Measurements from ENCODE around the gene FLT1. TPM values are rescaled to one million over a fixed set of nuclear protein-coding genes. Genes with fewer than 3 reads are reported as not detected.

FLT1 gene
- total RNA-seq, 1 experiment from 2014 or later: 1.6 TPM

GRCh38 chr13:28474491-28475134, 20.3 kb downstream of the FLT1 start:
- no peaks in the 10 kb centered on the region for H3K27me3 ChIP-seq (replicated peaks)
- DNase-seq (ENCODE audit: low read depth in 1 of 2, low spot score in 2 of 2): no peak
- H3K4me3 ChIP-seq: no peak overlapping the region
- no peaks in the 10 kb centered on the region for H3K36me3 ChIP-seq
- H3K4me1 ChIP-seq (replicated peaks): peaks cover 36% of the 10 kb centered on the region
- H3K27ac ChIP-seq: no peak overlapping the region
- no peaks in the 10 kb centered on the region for H3K9me3 ChIP-seq (replicated peaks)

GRCh38 chr13:28473044-28473443, 21.9 kb downstream of the FLT1 start:
- Histone ChIP-seq H3K27ac (no peak overlapping the region), H3K27me3 (replicated peaks) (no peaks in the 10 kb centered on the region), H3K9me3 (replicated peaks) (no peaks in the 10 kb centered on the region), H3K4me1 (replicated peaks) (peaks cover 28% of the 10 kb centered on the region), H3K4me3 (no peak overlapping the region), H3K36me3 (no peaks in the 10 kb centered on the region)
- DNase-seq (ENCODE audit: low read depth in 1 of 2, low spot score in 2 of 2): no peak

DNA sequence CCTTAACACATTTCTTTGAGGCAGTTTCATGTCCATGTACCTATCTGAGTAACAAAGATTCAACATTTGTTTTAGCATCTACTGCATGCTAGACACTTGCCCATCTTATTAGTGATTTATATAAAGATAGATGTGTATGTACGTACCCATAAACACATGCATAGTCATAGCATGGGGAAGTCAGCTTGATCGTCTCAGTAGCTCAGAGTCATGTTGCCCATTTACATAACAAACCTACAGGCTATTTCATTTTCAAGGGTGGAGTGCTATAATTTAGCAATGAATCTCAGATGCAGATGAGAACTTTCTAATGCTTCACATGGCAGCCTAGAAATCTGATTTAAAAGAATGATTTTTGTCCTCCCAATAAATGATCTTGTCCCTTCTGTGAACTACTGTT, 23.5 kb downstream of the FLT1 start:
- Histone ChIP-seq H3K4me3 (no peak overlapping the region), H3K9me3 (replicated peaks) (no peaks in the 10 kb centered on the region), H3K27ac (no peak overlapping the region), H3K4me1 (replicated peaks) (peaks cover 11% of the 10 kb centered on the region), H3K27me3 (replicated peaks) (no peaks in the 10 kb centered on the region), H3K36me3 (no peaks in the 10 kb centered on the region)
- DNase-seq (ENCODE audit: low read depth in 1 of 2, low spot score in 2 of 2): no peak

DNA sequence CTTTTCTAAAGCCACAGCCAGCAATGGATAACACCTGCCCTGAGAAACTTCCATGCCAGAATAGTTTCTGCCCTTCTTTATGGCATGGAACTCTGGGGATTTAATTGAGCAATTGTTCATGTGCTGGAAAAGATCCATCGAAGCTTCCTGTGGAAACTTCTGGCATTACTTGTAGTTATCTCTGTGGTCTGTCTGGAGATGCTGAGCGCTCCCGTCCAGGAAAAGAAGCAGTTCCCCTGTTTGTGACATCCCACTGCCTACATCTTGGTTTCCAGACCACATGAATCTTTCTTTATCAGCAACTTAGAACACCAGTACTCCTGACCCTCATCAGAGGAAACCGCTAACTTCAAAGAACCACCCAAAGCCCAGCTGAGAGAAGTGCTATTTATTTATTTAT, 24.6 kb downstream of the FLT1 start:
- DNase-seq (ENCODE audit: low read depth in 1 of 2, low spot score in 2 of 2): no peak
- Histone ChIP-seq H3K27me3 (replicated peaks) (no peaks in the 10 kb centered on the region), H3K27ac (no peak overlapping the region), H3K4me1 (replicated peaks) (peaks cover under 1% of the 10 kb centered on the region), H3K9me3 (replicated peaks) (no peaks in the 10 kb centered on the region), H3K36me3 (no peaks in the 10 kb centered on the region), H3K4me3 (no peak overlapping the region)

DNA sequence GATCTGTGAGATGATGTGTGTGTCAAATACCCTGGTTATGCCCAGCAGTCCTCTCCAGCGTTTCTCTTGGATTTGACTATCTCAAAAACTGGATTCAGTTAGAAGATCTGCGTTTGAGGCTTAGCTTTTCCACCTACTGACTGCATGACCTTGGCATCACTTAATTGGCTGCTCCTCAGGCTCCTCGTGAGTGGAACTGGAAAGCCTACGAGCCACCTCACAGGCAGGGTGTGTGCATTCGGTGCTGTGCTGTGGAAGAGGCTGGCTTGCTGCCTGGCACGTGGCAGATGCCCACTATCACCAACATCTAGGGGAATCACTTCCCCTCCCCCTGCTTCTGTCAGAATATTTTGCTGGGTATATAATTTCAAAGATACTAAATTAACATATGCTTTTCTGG, 25.6 kb downstream of the FLT1 start:
- Histone ChIP-seq H3K36me3 (no peaks in the 10 kb centered on the region), H3K27ac (no peak overlapping the region), H3K9me3 (replicated peaks) (no peaks in the 10 kb centered on the region), H3K27me3 (replicated peaks) (no peaks in the 10 kb centered on the region), H3K4me3 (no peak overlapping the region), H3K4me1 (replicated peaks) (no peaks in the 10 kb centered on the region; the same call in 1 of the 2 replicates)
- no peak for DNase-seq (ENCODE audit: low read depth in 1 of 2, low spot score in 2 of 2)

DNA sequence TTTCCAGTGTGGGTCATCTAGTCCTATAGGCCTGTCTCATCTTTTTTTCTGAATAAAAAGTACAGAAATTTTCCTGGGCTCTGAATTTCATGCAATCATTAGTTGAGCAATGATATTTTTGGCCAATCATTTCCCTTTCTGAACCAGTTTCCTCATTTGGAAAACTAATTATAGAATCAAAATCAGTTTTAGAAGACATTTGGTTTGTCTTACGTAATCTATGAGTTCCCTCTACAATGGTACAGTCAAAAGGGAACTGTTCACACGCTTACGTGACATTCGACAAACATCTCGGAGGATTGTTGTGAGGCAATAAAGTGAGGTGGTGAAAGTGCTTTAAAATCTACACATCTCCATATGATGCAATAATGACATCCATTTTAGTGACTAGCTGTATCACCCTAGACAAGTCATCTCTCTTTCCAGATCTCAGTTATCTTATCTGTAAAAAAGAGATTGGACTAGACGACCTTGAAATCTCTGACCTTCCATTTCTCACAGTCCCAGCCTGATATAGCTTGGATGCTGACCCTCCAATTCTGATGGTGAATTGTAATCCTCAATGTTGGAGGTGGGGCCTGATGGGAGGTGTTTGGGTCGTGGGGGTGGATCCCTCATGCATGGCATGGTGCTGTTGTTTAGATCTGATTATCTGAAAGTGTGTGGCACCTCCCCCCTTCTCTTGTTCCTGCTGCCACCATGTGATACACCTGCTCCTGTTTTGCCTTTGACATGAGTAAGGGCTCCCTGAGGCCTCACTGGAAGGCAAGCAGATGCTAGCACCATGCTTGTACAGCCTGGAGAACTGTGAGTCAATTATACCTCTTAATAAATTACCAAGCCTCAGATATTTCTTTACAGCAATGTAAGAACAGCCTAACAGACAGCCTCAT, 26.7 kb downstream of the FLT1 start:
- DNase-seq (ENCODE audit: low read depth in 1 of 2, low spot score in 2 of 2): no peak
- Histone ChIP-seq H3K4me1 (replicated peaks) (no peaks in the 10 kb centered on the region; the same call in 1 of the 2 replicates), H3K9me3 (replicated peaks) (no peaks in the 10 kb centered on the region), H3K27ac (no peak overlapping the region), H3K4me3 (no peak overlapping the region), H3K27me3 (replicated peaks) (no peaks in the 10 kb centered on the region), H3K36me3 (no peaks in the 10 kb centered on the region)

DNA sequence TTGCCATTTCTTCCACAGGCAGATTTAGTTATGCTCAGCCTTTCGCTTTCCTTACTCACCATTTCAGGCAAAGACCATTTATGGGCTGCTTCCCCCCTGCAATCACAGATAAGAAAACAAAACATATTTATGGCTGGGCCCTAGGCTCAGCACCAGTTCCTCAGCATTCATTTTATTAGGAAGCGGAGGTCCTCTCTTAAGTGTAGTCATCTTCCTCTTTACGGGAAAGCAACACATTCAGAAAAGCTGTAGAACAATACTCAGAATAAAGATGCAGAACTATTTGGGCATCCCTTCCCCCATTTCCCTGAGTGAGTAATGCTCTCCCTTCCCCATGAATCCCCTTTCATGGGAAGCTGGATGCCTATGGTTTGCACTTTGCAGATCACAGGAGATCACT, 27.9 kb downstream of the FLT1 start:
- no peak overlapping the region for H3K4me3 ChIP-seq
- no peak for DNase-seq (ENCODE audit: low read depth in 1 of 2, low spot score in 2 of 2)

GRCh38 chr13:28466151-28466550, 28.8 kb downstream of the FLT1 start:
- no peaks in the 10 kb centered on the region for H3K27me3 ChIP-seq (replicated peaks)
- no peaks in the 10 kb centered on the region for H3K4me1 ChIP-seq (replicated peaks)
- H3K27ac ChIP-seq: no peak overlapping the region
- no peak for DNase-seq (ENCODE audit: low read depth in 1 of 2, low spot score in 2 of 2)
- H3K9me3 ChIP-seq (replicated peaks): no peaks in the 10 kb centered on the region
- no peaks in the 10 kb centered on the region for H3K36me3 ChIP-seq
- H3K4me3 ChIP-seq: no peak overlapping the region

More for the DNA sequence above, 27.9 kb downstream of the FLT1 start:
- Histone ChIP-seq H3K27me3 (replicated peaks) (no peaks in the 10 kb centered on the region), H3K36me3 (no peaks in the 10 kb centered on the region), H3K4me1 (replicated peaks) (no peaks in the 10 kb centered on the region), H3K27ac (no peak overlapping the region), H3K9me3 (replicated peaks) (no peaks in the 10 kb centered on the region)

- Histone ChIP-seq H3K4me1 (replicated peaks) (no peaks in the 10 kb centered on the region), H3K36me3 (no peaks in the 10 kb centered on the region), H3K9me3 (replicated peaks) (no peaks in the 10 kb centered on the region)
Observed at GRCh38 chr13:28464861-28465460, 30.0 kb downstream of the FLT1 start.

DNA sequence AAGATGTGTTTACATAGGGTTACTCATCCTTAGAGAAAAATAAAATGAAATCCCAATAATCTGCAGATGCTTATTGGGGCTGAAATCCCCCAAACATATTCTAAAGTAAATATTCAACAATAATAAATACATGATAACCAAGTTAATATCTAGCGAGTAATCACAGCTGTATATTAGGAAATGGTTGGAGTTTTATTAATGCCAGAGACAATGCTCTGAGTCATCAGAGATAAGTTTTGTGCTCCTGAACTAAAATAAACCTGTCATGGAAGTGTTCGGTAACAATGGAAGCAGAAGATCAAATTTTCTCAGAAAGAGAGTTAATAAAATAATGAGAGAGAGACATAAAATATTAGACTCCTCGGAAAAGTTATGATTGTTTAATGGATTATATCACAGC, 31.4 kb downstream of the FLT1 start:
- H3K4me1 ChIP-seq (replicated peaks): no peaks in the 10 kb centered on the region
- no peaks in the 10 kb centered on the region for H3K36me3 ChIP-seq
- H3K4me3 ChIP-seq: no peak overlapping the region
- DNase-seq (ENCODE audit: low read depth in 1 of 2, low spot score in 2 of 2): no peak
- no peaks in the 10 kb centered on the region for H3K27me3 ChIP-seq (replicated peaks)
- no peaks in the 10 kb centered on the region for H3K9me3 ChIP-seq (replicated peaks)
- H3K27ac ChIP-seq: no peak overlapping the region

More at GRCh38 chr13:28464861-28465460, 30.0 kb downstream of the FLT1 start:
- DNase-seq (ENCODE audit: low read depth in 1 of 2, low spot score in 2 of 2): no peak
- no peak overlapping the region for H3K4me3 ChIP-seq
- no peak overlapping the region for H3K27ac ChIP-seq
- H3K27me3 ChIP-seq (replicated peaks): no peaks in the 10 kb centered on the region

- DNase-seq (ENCODE audit: low read depth in 1 of 2, low spot score in 2 of 2): no peak
- Histone ChIP-seq H3K9me3 (replicated peaks) (no peaks in the 10 kb centered on the region), H3K36me3 (no peaks in the 10 kb centered on the region), H3K4me3 (no peak overlapping the region), H3K4me1 (replicated peaks) (no peaks in the 10 kb centered on the region), H3K27me3 (replicated peaks) (no peaks in the 10 kb centered on the region), H3K27ac (no peak overlapping the region)
Observed at GRCh38 chr13:28459911-28460310, 35.0 kb downstream of the FLT1 start.

DNA sequence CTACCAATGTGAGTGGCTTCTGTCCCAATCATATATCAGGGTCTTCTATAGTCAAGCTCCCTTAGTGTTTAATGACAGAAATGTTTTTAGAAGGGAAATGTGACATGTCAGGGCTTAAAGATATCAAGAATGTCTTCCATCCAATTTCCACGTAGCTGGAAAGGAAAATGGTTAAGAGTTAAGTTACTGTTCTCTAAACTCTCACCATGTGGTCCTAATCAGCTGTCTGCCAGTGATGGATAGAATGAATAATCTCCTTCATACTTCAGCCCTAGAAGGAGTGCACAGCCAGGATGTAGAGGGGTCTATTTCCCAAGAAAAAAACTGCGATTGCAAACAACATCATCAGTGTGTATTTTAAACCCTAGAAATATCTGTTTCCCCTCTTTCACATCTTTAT, 36.3 kb downstream of the FLT1 start:
- Histone ChIP-seq H3K27ac (no peak overlapping the region), H3K4me3 (no peak overlapping the region), H3K9me3 (replicated peaks) (no peaks in the 10 kb centered on the region), H3K27me3 (replicated peaks) (no peaks in the 10 kb centered on the region), H3K36me3 (no peaks in the 10 kb centered on the region), H3K4me1 (replicated peaks) (no peaks in the 10 kb centered on the region)
- no peak for DNase-seq (ENCODE audit: low read depth in 1 of 2, low spot score in 2 of 2)

- no peaks in the 10 kb centered on the region for H3K36me3 ChIP-seq
- no peak overlapping the region for H3K4me3 ChIP-seq
- no peaks in the 10 kb centered on the region for H3K4me1 ChIP-seq (replicated peaks)
- no peak overlapping the region for H3K27ac ChIP-seq
- DNase-seq (ENCODE audit: low read depth in 1 of 2, low spot score in 2 of 2): no peak
- no peaks in the 10 kb centered on the region for H3K27me3 ChIP-seq (replicated peaks)
- H3K9me3 ChIP-seq (replicated peaks): no peaks in the 10 kb centered on the region
Observed at GRCh38 chr13:28458051-28458450, 36.9 kb downstream of the FLT1 start.

DNA sequence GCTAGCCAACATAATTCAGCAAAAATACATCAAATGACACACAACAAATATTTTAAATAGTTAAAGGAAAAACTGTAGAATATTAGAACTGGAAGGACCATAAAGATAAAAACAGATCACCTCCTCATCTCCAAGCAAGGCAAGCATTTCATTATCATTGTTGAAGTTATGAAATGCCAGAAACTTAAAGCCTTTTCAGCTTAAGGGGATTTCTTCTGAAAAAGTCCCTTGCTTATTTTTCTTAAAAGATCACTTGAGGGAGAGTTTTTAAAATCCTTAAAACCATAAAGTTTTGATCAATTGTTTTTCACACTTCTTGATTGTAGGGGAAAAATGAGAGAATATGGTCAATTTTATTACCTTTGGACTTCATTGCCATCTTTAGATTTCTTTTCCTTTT, 37.4 kb downstream of the FLT1 start:
- DNase-seq (ENCODE audit: low read depth in 1 of 2, low spot score in 2 of 2): no peak
- no peaks in the 10 kb centered on the region for H3K4me1 ChIP-seq (replicated peaks)
- no peak overlapping the region for H3K4me3 ChIP-seq
- no peaks in the 10 kb centered on the region for H3K36me3 ChIP-seq
- no peaks in the 10 kb centered on the region for H3K9me3 ChIP-seq (replicated peaks)
- no peak overlapping the region for H3K27ac ChIP-seq
- H3K27me3 ChIP-seq (replicated peaks): no peaks in the 10 kb centered on the region

Measured in SJSA1 (cell line).